HG03558 (cell line): ENCODE data around the gene POC1A.

ENCODE experiments used
- ATAC-seq: cut with Tn5 transposase; IDR thresholded peaks from one replicate; pipeline ENCODE4 v1.9.1; 2021; ENCODE audit warnings: moderate number of reproducible peaks; ENCODE audit not compliant: unreplicated experiment; ENCODE audit errors: extremely low read depth

POC1A gene

GRCh38 chr3:52134761-52135160 is 19.5 kb downstream of the POC1A start:
- ATAC-seq = no peak

- ATAC-seq = no peak
Measured at GRCh38 chr3:52132930-52133329, 21.3 kb downstream of the POC1A start.

- no peak for ATAC-seq
Measured at GRCh38 chr3:52132041-52132440, 22.2 kb downstream of the POC1A start.

GRCh38 chr3:52130966-52131622 is 23.1 kb downstream of the POC1A start:
- ATAC-seq = no peak

GRCh38 chr3:52128118-52128683 is 26.0 kb downstream of the POC1A start:
- ATAC-seq = no peak

- no peak for ATAC-seq
Measured at GRCh38 chr3:52126500-52126899, 27.7 kb downstream of the POC1A start.

DNA sequence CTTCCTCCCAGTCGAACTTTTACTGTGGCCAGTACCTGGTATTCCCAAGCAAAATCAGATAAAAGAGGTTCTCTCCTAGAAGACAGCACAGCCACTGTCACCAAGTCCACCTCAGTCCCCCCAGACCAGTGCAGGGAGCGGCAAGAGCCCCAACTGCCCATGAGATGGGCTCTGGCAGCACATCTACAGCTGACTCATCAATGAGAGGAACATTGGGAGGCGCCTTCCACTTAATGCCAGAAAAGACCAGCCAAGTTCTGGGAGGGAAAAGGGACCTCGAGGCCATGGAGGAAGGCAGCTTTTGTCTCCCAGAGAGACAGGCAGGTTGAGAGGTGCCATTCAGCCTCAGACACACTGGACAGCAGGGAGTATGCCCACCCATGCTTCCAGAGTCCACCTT is 28.2 kb downstream of the POC1A start:
- no peak for ATAC-seq

DNA sequence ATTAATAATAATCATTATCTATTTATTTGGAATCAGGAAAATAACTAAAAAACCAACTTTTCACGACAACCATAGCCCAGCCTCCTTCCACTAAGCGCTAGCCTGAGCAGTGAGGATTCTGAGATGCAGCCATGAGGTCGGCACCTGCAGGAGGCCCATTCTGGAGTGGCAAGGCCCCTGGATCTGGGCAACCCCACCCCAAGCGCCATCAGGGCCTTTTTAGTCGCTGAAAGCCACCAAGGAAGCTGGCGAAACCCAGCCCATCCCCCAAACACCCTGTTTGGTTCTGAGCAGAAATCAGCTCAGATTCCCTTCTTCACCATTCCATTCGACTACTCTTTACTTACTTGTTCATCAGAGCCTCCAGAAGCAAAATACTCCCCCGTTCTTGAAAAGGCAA is 29.5 kb downstream of the POC1A start:
- ATAC-seq = no peak

DNA sequence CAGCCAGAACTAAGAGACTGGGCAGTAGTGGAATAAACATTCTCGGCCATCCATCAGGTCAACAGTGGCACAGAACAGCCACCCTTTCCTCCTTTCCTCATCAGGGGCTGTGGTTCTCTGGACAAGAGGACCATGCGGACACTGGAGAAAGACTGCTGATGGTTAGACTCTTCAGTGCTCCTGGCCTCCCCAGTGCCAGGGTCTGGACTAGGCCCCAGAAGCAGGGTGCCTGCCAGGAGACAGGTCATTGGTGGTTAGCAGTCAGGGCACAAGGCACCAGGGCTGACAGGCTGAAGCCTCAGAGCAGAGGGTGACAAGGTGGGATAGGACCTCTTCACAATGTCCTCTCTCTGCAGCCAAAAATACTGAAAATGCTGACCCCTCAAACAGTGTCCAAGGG is 30.1 kb downstream of the POC1A start:
- no peak for ATAC-seq

DNA sequence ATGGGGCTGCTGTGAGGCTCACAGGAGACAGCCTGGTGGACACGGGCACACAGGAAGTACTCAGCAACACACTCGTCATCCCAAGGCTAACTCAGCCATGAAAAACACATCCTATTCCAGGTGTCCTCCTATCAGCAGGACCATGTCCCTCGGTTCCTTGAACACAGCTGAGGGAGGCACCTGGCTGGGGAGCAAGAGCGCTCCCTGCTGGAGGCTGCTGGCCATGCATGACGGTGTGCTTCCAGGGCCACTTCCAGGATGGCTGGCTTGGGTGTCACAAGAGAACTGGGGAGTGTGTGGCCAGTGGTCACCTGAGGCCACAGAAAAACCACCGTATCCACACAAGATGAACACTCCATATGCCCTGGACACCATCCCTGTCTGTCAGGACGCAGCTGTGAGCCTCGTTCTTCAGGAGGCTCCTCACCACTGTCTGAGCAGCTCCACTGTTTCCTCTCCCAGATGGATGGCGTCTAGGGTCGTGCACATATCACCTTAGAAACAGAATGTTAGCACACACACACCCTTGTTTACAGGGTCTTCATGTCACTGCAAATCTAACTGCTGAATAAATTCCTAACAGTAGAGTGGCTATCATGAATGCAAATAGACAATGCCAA is 31.0 kb downstream of the POC1A start:
- ATAC-seq = no peak

- no peak for ATAC-seq
Measured at GRCh38 chr3:52122491-52122890, 31.7 kb downstream of the POC1A start.

- no peak for ATAC-seq
Measured at GRCh38 chr3:52121813-52122212, 32.4 kb downstream of the POC1A start.

DNA sequence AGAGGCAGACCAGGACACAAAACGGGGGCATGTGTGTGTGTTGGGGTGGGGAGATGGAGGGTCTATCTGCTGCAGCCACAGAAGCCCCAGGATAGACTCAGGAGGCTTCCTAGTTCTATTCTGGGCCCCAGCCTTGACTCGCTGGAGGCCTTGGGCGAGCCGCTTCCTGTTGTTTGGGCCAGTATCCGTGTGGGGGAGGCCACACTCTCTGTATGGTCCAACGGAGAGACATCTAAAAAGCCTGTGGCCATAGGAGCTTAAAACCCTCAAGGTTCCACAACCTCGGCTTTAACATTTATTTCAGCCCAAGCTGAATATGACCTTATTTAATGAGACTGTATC is 32.8 kb downstream of the POC1A start:
- ATAC-seq = no peak

DNA sequence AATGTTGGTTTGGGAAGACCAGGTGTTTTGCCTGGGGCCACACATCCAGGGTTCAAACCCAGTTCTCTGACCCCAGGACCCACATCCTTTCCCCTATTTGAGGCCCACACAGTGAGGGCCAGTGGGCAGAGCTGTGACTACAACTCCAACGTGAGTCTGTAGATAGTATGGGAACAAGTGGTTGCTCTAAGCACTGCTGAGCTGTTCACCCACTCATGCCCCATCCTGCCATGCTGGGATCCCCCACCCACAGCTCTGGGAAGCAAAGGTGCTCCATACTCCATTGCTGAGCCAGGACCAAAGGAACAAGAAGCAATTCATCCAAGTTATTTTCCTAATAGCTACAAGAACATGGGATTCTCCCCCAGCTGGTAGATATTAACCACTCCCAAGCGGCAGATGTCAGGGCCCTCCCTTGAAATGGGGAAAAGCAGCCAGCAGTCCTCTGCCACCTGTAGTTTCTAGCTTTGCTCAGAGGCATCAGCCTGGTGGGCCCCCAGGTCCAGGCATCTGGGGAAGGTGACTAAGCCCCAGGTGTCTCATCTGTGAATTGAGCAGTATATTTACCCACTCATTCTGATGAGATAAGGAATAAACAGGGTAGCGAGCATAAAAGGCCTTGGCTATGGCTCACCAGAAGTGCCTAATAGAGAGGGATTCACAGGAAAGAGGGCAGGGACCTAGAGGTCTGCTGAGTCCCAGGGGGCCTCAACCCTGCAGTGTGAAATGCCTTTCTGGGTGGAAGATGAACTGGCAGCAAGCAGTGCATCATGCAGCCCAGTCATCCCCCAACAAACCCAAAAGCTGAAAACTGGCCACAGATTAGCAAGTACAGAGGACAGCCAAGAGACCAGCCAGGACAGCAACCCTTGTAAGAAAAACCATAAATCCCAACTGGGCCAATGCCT is 33.4 kb downstream of the POC1A start:
- no peak for ATAC-seq

- ATAC-seq = no peak
Measured at GRCh38 chr3:52119826-52120225, 34.4 kb downstream of the POC1A start.

- ATAC-seq = no peak
Measured at GRCh38 chr3:52119099-52119498, 35.1 kb downstream of the POC1A start.

DNA sequence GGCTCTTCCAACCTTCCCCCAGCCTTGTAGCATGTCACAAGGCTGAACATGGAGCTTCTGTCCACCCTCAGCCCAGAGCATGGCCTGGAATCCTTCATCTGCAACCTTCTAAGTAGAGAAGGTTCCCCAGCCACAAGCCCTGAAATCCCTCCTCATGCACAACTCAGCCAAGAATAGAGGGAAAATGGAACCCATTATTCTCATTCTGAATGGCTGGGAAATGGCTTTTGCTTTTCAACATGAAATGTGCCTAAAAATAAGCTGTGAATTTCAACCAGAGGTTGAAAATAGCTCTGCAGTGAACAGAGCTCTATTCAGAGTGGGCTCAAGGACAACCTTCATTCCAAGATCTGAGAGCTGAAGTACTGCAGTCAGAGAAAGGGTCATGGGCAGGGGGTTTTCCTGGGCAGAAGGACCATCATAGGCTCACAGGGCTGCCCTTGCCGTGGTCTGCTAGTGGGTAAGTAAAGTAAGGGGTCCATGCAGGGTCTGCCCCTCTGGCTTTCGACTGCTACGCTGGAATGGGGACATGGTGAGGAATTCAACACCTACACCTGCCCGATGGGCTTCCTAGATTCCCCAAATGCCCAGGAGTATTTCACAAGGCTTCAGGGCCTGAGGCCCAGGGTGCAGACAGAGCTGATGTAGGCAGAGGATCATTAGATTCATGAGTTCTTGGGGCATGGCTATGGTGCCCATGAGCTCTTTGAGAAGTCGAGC is 35.9 kb downstream of the POC1A start:
- no peak for ATAC-seq

- no peak for ATAC-seq
Measured at GRCh38 chr3:52117537-52117936, 36.7 kb downstream of the POC1A start.

- ATAC-seq = no peak
Measured at GRCh38 chr3:52112056-52112455, 42.2 kb downstream of the POC1A start.

GRCh38 chr3:52110502-52110901 is 43.7 kb downstream of the POC1A start:
- no peak for ATAC-seq
